HG02970 (cell line): Measurements from ENCODE around the gene GRIK1.

ENCODE experiments used
- ATAC-seq: cut with Tn5 transposase; IDR thresholded peaks from one replicate; pipeline ENCODE4 v1.9.1; 2021; ENCODE audit warnings: mild to moderate bottlenecking, moderate library complexity, moderate number of reproducible peaks; ENCODE audit not compliant: unreplicated experiment, low FRiP score

The GRIK1 gene

GRCh38 chr21:29680273-29680672, 259.5 kb downstream of the GRIK1 start:
- no peak for ATAC-seq

GRCh38 chr21:29678626-29679025, 261.2 kb downstream of the GRIK1 start:
- no peak for ATAC-seq

GRCh38 chr21:29677326-29677725, 262.5 kb downstream of the GRIK1 start:
- ATAC-seq, result no peak

GRCh38 chr21:29676395-29676794, 263.4 kb downstream of the GRIK1 start:
- ATAC-seq, result no peak

- ATAC-seq, result no peak
Observed at GRCh38 chr21:29675451-29675850, 264.3 kb downstream of the GRIK1 start.

- no peak for ATAC-seq
Observed at GRCh38 chr21:29674343-29674742, 265.5 kb downstream of the GRIK1 start.

GRCh38 chr21:29673096-29673610, 266.6 kb downstream of the GRIK1 start:
- no peak for ATAC-seq

GRCh38 chr21:29671728-29672127, 268.1 kb downstream of the GRIK1 start:
- ATAC-seq, result no peak

GRCh38 chr21:29670228-29670627, 269.6 kb downstream of the GRIK1 start:
- ATAC-seq, result no peak

- no peak for ATAC-seq
Observed at GRCh38 chr21:29669416-29669815, 270.4 kb downstream of the GRIK1 start.

- ATAC-seq, result no peak
Observed at GRCh38 chr21:29667651-29668050, 272.1 kb downstream of the GRIK1 start.

GRCh38 chr21:29664615-29665014, 275.2 kb downstream of the GRIK1 start:
- ATAC-seq, result no peak

- ATAC-seq, result no peak
Observed at GRCh38 chr21:29661672-29662442, 277.9 kb downstream of the GRIK1 start.

GRCh38 chr21:29660047-29660720, 279.6 kb downstream of the GRIK1 start:
- no peak for ATAC-seq

- no peak for ATAC-seq
Observed at GRCh38 chr21:29658934-29659203, 280.9 kb downstream of the GRIK1 start.

- ATAC-seq, result no peak
Observed at GRCh38 chr21:29658177-29658933, 281.4 kb downstream of the GRIK1 start.

- no peak for ATAC-seq
Observed at GRCh38 chr21:29657240-29657989, 282.4 kb downstream of the GRIK1 start.

GRCh38 chr21:29656504-29657239, 283.1 kb downstream of the GRIK1 start:
- ATAC-seq, result no peak

- ATAC-seq, result no peak
Observed at GRCh38 chr21:29655577-29655976, 284.2 kb downstream of the GRIK1 start.

GRCh38 chr21:29654855-29655254, 284.9 kb downstream of the GRIK1 start:
- no peak for ATAC-seq
